Peyer's patch (tissue), 4 donors: ENCODE results near the gene HCN2. TPM values are rescaled to one million over a fixed set of nuclear protein-coding genes. Genes with fewer than 3 reads are reported as not detected.

ENCODE experiments used
- total RNA-seq, 4 donors: library from RNA; depleted of rRNA; stranded (reverse); fragments of >200 nt; gene quantifications; one replicate each; pipeline ENCODE4 v1.1.0, GENCODE V29; 2016

Gene HCN2
- total RNA-seq, 4 donors from 2014 or later: not detected

Other genes with a start within 250 kb of the HCN2 start
- 10 to 100 TPM in 3 of 4 donors, 1 to 10 TPM in 1; 6.0 to 27.3 (median 20.9) TPM for gene MIER2, start 245.1 kb upstream of the HCN2 start, total RNA-seq
- gene C2CD4C, start 180.7 kb upstream of the HCN2 start, total RNA-seq: under 1 TPM in 2 of 4 donors, not detected in 2; 0.47 to 0.80 TPM
- gene SHC2, start 128.8 kb upstream of the HCN2 start, total RNA-seq: 10 to 100 TPM in 3 of 4 donors, 1 to 10 TPM in 1; 9.5 to 33.0 (median 18.3) TPM
- gene MADCAM1, start 93.4 kb upstream of the HCN2 start, total RNA-seq: 10 to 100 TPM in 1 of 4 donors, 1 to 10 TPM in 3; 1.4 to 25.6 (median 5.1) TPM
- gene TPGS1, start 82.4 kb upstream of the HCN2 start, total RNA-seq: 10 to 100 TPM; 11.6 to 35.7 (median 24.2) TPM
- gene CDC34, start 58.1 kb upstream of the HCN2 start, total RNA-seq: 10 to 100 TPM; 65.6 to 91.1 (median 75.2) TPM
- 1 to 10 TPM in 2 of 4 donors, not detected in 2; 2.8 to 4.0 TPM for gene GZMM, start 45.8 kb upstream of the HCN2 start, total RNA-seq
- gene BSG, start 17.3 kb upstream of the HCN2 start, total RNA-seq: 100 to 1,000 TPM; 149 to 501 (median 469) TPM
- 100 to 1,000 TPM in 1 of 4 donors, 10 to 100 TPM in 3; 33.8 to 119 (median 70.5) TPM for gene POLRMT, start 43.7 kb downstream of the HCN2 start, total RNA-seq
- gene FGF22, start 50.0 kb downstream of the HCN2 start, total RNA-seq: not detected
- 100 to 1,000 TPM in 3 of 4 donors, 10 to 100 TPM in 1; 83.3 to 119 (median 115) TPM for gene RNF126, start 73.3 kb downstream of the HCN2 start, total RNA-seq
- 10 to 100 TPM; 13.8 to 94.9 (median 34.9) TPM for gene FSTL3, start 86.5 kb downstream of the HCN2 start, total RNA-seq
- not detected for gene PRSS57, start 105.6 kb downstream of the HCN2 start, total RNA-seq
- gene PALM, start 119.1 kb downstream of the HCN2 start, total RNA-seq: 10 to 100 TPM in 3 of 4 donors, 1 to 10 TPM in 1; 7.5 to 33.8 (median 21.6) TPM
- gene MISP, start 161.2 kb downstream of the HCN2 start, total RNA-seq: 100 to 1,000 TPM; 116 to 828 (median 637) TPM
- 100 to 1,000 TPM; 173 to 436 (median 229) TPM for gene PTBP1, start 207.6 kb downstream of the HCN2 start, total RNA-seq
- gene PLPPR3, start 232.1 kb downstream of the HCN2 start, total RNA-seq: not detected
- gene AZU1, start 238.0 kb downstream of the HCN2 start, total RNA-seq: not detected